ENCODE results near the gene POLR1D.

POLR1D gene

GRCh38 chr13:27621366-27622101 is at the start of gene POLR1D:
TSS of gene POLR1D (plus strand) at chr13:27621892. CDS start at chr13:27621984, 92 bp downstream.
- Histone ChIP-seq H3K9ac (ENCODE audit: low read depth, low read length) (peak within 1 kb of the TSS; percentile 92), H3K27ac (ENCODE audit: low read depth, low read length) (peak within 1 kb of the TSS; percentile 93), H3K36me3 (ENCODE audit: control insufficient read depth, insufficient read depth, low read length) (peaks cover 20% of the 10 kb centered on the region), H3K27me3 (ENCODE audit: control insufficient read depth, insufficient read depth, low read length) (no peaks in the 10 kb centered on the region), H3K4me3 (ENCODE audit: low read depth, low read length) (peak within 1 kb of the TSS; percentile 98), H3K4me1 (ENCODE audit: control insufficient read depth, insufficient read depth, low read length) (peaks cover 36% of the 10 kb centered on the region), H3K9me3 (ENCODE audit: control insufficient read depth, insufficient read depth, low read length) (no peaks in the 10 kb centered on the region)

GRCh38 chr13:27572234-27572901 is 49.3 kb upstream of the POLR1D start:
- H3K9me3 ChIP-seq (ENCODE audit: control insufficient read depth, insufficient read depth, low read length) = no peaks in the 10 kb centered on the region
- no peak overlapping the region for H3K9ac ChIP-seq (ENCODE audit: low read depth, low read length)
- H3K27ac ChIP-seq (ENCODE audit: low read depth, low read length) = no peak overlapping the region
- no peaks in the 10 kb centered on the region for H3K4me1 ChIP-seq (ENCODE audit: control insufficient read depth, insufficient read depth, low read length)
- H3K4me3 ChIP-seq (ENCODE audit: low read depth, low read length) = no peak overlapping the region
- no peaks in the 10 kb centered on the region for H3K27me3 ChIP-seq (ENCODE audit: control insufficient read depth, insufficient read depth, low read length)
- H3K36me3 ChIP-seq (ENCODE audit: control insufficient read depth, insufficient read depth, low read length) = peaks cover 18% of the 10 kb centered on the region

- no peak overlapping the region for H3K27ac ChIP-seq (ENCODE audit: low read depth, low read length)
- no peak overlapping the region for H3K9ac ChIP-seq (ENCODE audit: low read depth, low read length)
- H3K4me3 ChIP-seq (ENCODE audit: low read depth, low read length) = no peak overlapping the region
- no peaks in the 10 kb centered on the region for H3K27me3 ChIP-seq (ENCODE audit: control insufficient read depth, insufficient read depth, low read length)
- peaks cover 14% of the 10 kb centered on the region for H3K36me3 ChIP-seq (ENCODE audit: control insufficient read depth, insufficient read depth, low read length)
- no peaks in the 10 kb centered on the region; the same call in 1 of the 2 replicates for H3K4me1 ChIP-seq (ENCODE audit: control insufficient read depth, insufficient read depth, low read length)
- no peaks in the 10 kb centered on the region for H3K9me3 ChIP-seq (ENCODE audit: control insufficient read depth, insufficient read depth, low read length)
These were observed 48.4 kb upstream of the POLR1D start for GRCh38 chr13:27573265-27573664.

GRCh38 chr13:27574661-27575060 is 47.0 kb upstream of the POLR1D start:
- Histone ChIP-seq H3K27me3 (ENCODE audit: control insufficient read depth, insufficient read depth, low read length) (no peaks in the 10 kb centered on the region), H3K36me3 (ENCODE audit: control insufficient read depth, insufficient read depth, low read length) (peaks cover 6% of the 10 kb centered on the region; the same call in 1 of the 2 replicates), H3K4me3 (ENCODE audit: low read depth, low read length) (no peak overlapping the region)

GRCh38 chr13:27578121-27579030 is 43.3 kb upstream of the POLR1D start:
- Histone ChIP-seq H3K4me1 (ENCODE audit: control insufficient read depth, insufficient read depth, low read length) (peaks cover 4% of the 10 kb centered on the region; the same call in 1 of the 2 replicates), H3K36me3 (ENCODE audit: control insufficient read depth, insufficient read depth, low read length) (peaks cover 18% of the 10 kb centered on the region), H3K27ac (ENCODE audit: low read depth, low read length) (no peak overlapping the region), H3K9ac (ENCODE audit: low read depth, low read length) (no peak overlapping the region), H3K9me3 (ENCODE audit: control insufficient read depth, insufficient read depth, low read length) (no peaks in the 10 kb centered on the region), H3K27me3 (ENCODE audit: control insufficient read depth, insufficient read depth, low read length) (no peaks in the 10 kb centered on the region), H3K4me3 (ENCODE audit: low read depth, low read length) (no peak overlapping the region)

More at GRCh38 chr13:27574661-27575060, 47.0 kb upstream of the POLR1D start:
- H3K9ac ChIP-seq (ENCODE audit: low read depth, low read length) = no peak overlapping the region
- H3K9me3 ChIP-seq (ENCODE audit: control insufficient read depth, insufficient read depth, low read length) = no peaks in the 10 kb centered on the region
- H3K4me1 ChIP-seq (ENCODE audit: control insufficient read depth, insufficient read depth, low read length) = peaks cover 4% of the 10 kb centered on the region; the same call in 1 of the 2 replicates
- no peak overlapping the region for H3K27ac ChIP-seq (ENCODE audit: low read depth, low read length)

- Histone ChIP-seq H3K4me3 (ENCODE audit: low read depth, low read length) (no peak overlapping the region), H3K27me3 (ENCODE audit: control insufficient read depth, insufficient read depth, low read length) (no peaks in the 10 kb centered on the region), H3K9ac (ENCODE audit: low read depth, low read length) (no peak overlapping the region), H3K36me3 (ENCODE audit: control insufficient read depth, insufficient read depth, low read length) (peaks cover 12% of the 10 kb centered on the region), H3K27ac (ENCODE audit: low read depth, low read length) (no peak overlapping the region), H3K4me1 (ENCODE audit: control insufficient read depth, insufficient read depth, low read length) (peaks cover under 1% of the 10 kb centered on the region; the same call in 1 of the 2 replicates), H3K9me3 (ENCODE audit: control insufficient read depth, insufficient read depth, low read length) (no peaks in the 10 kb centered on the region)
These were observed 38.0 kb upstream of the POLR1D start for GRCh38 chr13:27583645-27584044.

- H3K27me3 ChIP-seq (ENCODE audit: control insufficient read depth, insufficient read depth, low read length) = no peaks in the 10 kb centered on the region
- H3K9ac ChIP-seq (ENCODE audit: low read depth, low read length) = no peak overlapping the region
- no peak overlapping the region for H3K27ac ChIP-seq (ENCODE audit: low read depth, low read length)
- H3K4me1 ChIP-seq (ENCODE audit: control insufficient read depth, insufficient read depth, low read length) = no peaks in the 10 kb centered on the region
- H3K36me3 ChIP-seq (ENCODE audit: control insufficient read depth, insufficient read depth, low read length) = no peaks in the 10 kb centered on the region
- no peak overlapping the region for H3K4me3 ChIP-seq (ENCODE audit: low read depth, low read length)
- H3K9me3 ChIP-seq (ENCODE audit: control insufficient read depth, insufficient read depth, low read length) = no peaks in the 10 kb centered on the region
These were observed 34.5 kb upstream of the POLR1D start for GRCh38 chr13:27587095-27587746.

GRCh38 chr13:27588405-27588804 is 33.3 kb upstream of the POLR1D start:
- Histone ChIP-seq H3K9me3 (ENCODE audit: control insufficient read depth, insufficient read depth, low read length) (no peaks in the 10 kb centered on the region), H3K4me1 (ENCODE audit: control insufficient read depth, insufficient read depth, low read length) (no peaks in the 10 kb centered on the region), H3K36me3 (ENCODE audit: control insufficient read depth, insufficient read depth, low read length) (no peaks in the 10 kb centered on the region), H3K9ac (ENCODE audit: low read depth, low read length) (no peak overlapping the region), H3K4me3 (ENCODE audit: low read depth, low read length) (no peak overlapping the region), H3K27ac (ENCODE audit: low read depth, low read length) (no peak overlapping the region), H3K27me3 (ENCODE audit: control insufficient read depth, insufficient read depth, low read length) (no peaks in the 10 kb centered on the region)

- H3K27ac ChIP-seq (ENCODE audit: low read depth, low read length) = no peak overlapping the region
- H3K36me3 ChIP-seq (ENCODE audit: control insufficient read depth, insufficient read depth, low read length) = no peaks in the 10 kb centered on the region
- H3K4me3 ChIP-seq (ENCODE audit: low read depth, low read length) = no peak overlapping the region
- no peak overlapping the region for H3K9ac ChIP-seq (ENCODE audit: low read depth, low read length)
- no peaks in the 10 kb centered on the region for H3K27me3 ChIP-seq (ENCODE audit: control insufficient read depth, insufficient read depth, low read length)
- peaks cover 15% of the 10 kb centered on the region for H3K4me1 ChIP-seq (ENCODE audit: control insufficient read depth, insufficient read depth, low read length)
- H3K9me3 ChIP-seq (ENCODE audit: control insufficient read depth, insufficient read depth, low read length) = no peaks in the 10 kb centered on the region
These were observed 28.8 kb upstream of the POLR1D start for GRCh38 chr13:27592865-27593264.

- no peak overlapping the region for H3K27ac ChIP-seq (ENCODE audit: low read depth, low read length)
- H3K4me1 ChIP-seq (ENCODE audit: control insufficient read depth, insufficient read depth, low read length) = peaks cover 15% of the 10 kb centered on the region
- no peaks in the 10 kb centered on the region for H3K27me3 ChIP-seq (ENCODE audit: control insufficient read depth, insufficient read depth, low read length)
- H3K9me3 ChIP-seq (ENCODE audit: control insufficient read depth, insufficient read depth, low read length) = no peaks in the 10 kb centered on the region
- H3K4me3 ChIP-seq (ENCODE audit: low read depth, low read length) = no peak overlapping the region
- no peaks in the 10 kb centered on the region for H3K36me3 ChIP-seq (ENCODE audit: control insufficient read depth, insufficient read depth, low read length)
- H3K9ac ChIP-seq (ENCODE audit: low read depth, low read length) = no peak overlapping the region
These were observed 28.4 kb upstream of the POLR1D start for GRCh38 chr13:27593267-27593666.
